HCT116 (cell line): ENCODE results near the gene FOXA1.

Source experiments
- CEBPB ChIP-seq: IDR thresholded peaks from 2 replicates; pipeline ENCODE4 v1.6.1; 2012; ENCODE audit warnings: low read depth
- CTCF ChIP-seq, 3 experiments: fragments of 200-600 bp in 1 of 3; sonication (generic) in 1 of 3; IDR thresholded peaks in 2 of 3; conservative IDR thresholded peaks in 1 of 3; 2 replicates each; pipeline ENCODE4 v1.5.1; 2012 to 2017; ENCODE audit warnings: low read depth in 2 of 3, low read length in 2 of 3, antibody characterized with exemption in 1 of 3, borderline replicate concordance in 1 of 3, control low read depth in 1 of 3, mild to moderate bottlenecking in 1 of 3, mixed read lengths in 1 of 3, mixed run types in 1 of 3, moderate library complexity in 1 of 3; ENCODE audit not compliant: insufficient read depth in 1 of 3
- POLR2AphosphoS5 ChIP-seq: IDR thresholded peaks from 2 replicates; pipeline ENCODE4 v1.6.1; 2011; ENCODE audit warnings: mild to moderate bottlenecking, low read depth, low read length, moderate library complexity
- ZBTB33 ChIP-seq: IDR thresholded peaks from 2 replicates; pipeline ENCODE4 v1.6.1; 2011; ENCODE audit warnings: mild to moderate bottlenecking, low read length, moderate library complexity; ENCODE audit not compliant: insufficient replicate concordance; ENCODE audit errors: extremely low read depth
- ZFX ChIP-seq: fragments of 450-650 bp; IDR thresholded peaks from 2 replicates; pipeline ENCODE4 v1.6.1; 2017

DNA sequence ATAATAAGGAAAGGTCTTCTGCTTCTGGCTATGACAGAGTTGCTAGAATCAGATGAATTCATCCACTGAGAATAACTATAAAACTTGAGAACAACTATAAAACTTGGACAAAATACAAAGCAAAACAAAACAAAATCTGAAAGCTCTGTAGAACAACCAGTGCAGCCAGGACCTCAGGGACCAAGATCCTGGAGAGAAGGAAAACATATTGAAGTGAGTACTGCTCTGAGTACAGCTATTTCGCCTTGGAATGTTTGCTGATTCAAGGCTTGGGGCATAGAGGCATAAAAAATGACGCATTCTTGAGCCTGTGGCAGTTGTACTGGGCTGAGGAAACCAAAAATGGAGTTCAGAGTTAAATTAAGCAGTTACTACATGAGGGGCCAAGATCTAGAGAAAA is 21.7 kb downstream of the FOXA1 start:
- TF ChIP-seq CEBPB (no peak), ZFX (no peak), CTCF (IDR thresholded peaks at IDR 0.05 in 2 of 3, conservative IDR thresholded peaks at IDR 0.05 in 1 of 3; ENCODE audit: borderline replicate concordance in 1 of 3, insufficient read depth in 1 of 3, low read depth in 2 of 3, low read length in 2 of 3) (no peak), ZBTB33 (no peak), POLR2AphosphoS5 (no peak)
